Measurements from ENCODE around the gene CALML3.

The CALML3 gene

GRCh38 chr10:5510281-5511072 lies 14.3 kb upstream of the CALML3 start:
- H3K4me2 ChIP-seq, result no peak overlapping the region
- H3K4me1 ChIP-seq, result peaks cover 0 to 8% (median 0%) of the 10 kb centered on the region in 10 experiments; a peak in 5 of 20 replicates
- no peak overlapping the region for H3K4me3 ChIP-seq
- TF ChIP-seq Cebpa-rat (IDR thresholded peaks at IDR 0.05), result no peak
- H3K27me3 ChIP-seq, result no peaks in the 10 kb centered on the region
- H3K9ac ChIP-seq, result no peak overlapping the region
- H4K20me1 ChIP-seq, result no peaks in the 10 kb centered on the region
- H3K27ac ChIP-seq, result no peak overlapping the region
- no peaks in the 10 kb centered on the region for H3K9me3 ChIP-seq (replicated peaks in 1 of 11)
- no peaks in the 10 kb centered on the region for H3K36me3 ChIP-seq

- no peak overlapping the region for H3K9ac ChIP-seq
- H3K27ac ChIP-seq, result no peak overlapping the region
- H3K36me3 ChIP-seq, result no peaks in the 10 kb centered on the region
- H4K20me1 ChIP-seq, result no peaks in the 10 kb centered on the region
- no peaks in the 10 kb centered on the region for H3K27me3 ChIP-seq
- H3K4me1 ChIP-seq, result peaks cover 0 to 8% (median 0%) of the 10 kb centered on the region in 10 experiments; a peak in 5 of 20 replicates
- H3K4me3 ChIP-seq, result no peak overlapping the region
- TF ChIP-seq Cebpa-rat (IDR thresholded peaks at IDR 0.05), result no peak
- H3K4me2 ChIP-seq, result no peak overlapping the region
- H3K9me3 ChIP-seq (replicated peaks in 1 of 11), result no peaks in the 10 kb centered on the region
Measured at GRCh38 chr10:5511231-5511884, 13.4 kb upstream of the CALML3 start.

- no peak for TF ChIP-seq Cebpa-rat (IDR thresholded peaks at IDR 0.05)
- H4K20me1 ChIP-seq, result no peaks in the 10 kb centered on the region
Measured at GRCh38 chr10:5511885-5512280, 12.9 kb upstream of the CALML3 start.

GRCh38 chr10:5512331-5512730 lies 12.4 kb upstream of the CALML3 start:
- no peak for TF ChIP-seq Cebpa-rat (IDR thresholded peaks at IDR 0.05)

More at GRCh38 chr10:5511885-5512280, 12.9 kb upstream of the CALML3 start:
- H3K27ac ChIP-seq, result no peak overlapping the region
- H3K4me2 ChIP-seq, result no peak overlapping the region
- H3K4me3 ChIP-seq, result no peak overlapping the region
- no peaks in the 10 kb centered on the region for H3K36me3 ChIP-seq
- H3K4me1 ChIP-seq, result peaks cover 0 to 8% (median 0%) of the 10 kb centered on the region in 10 experiments; a peak in 5 of 20 replicates
- H3K9ac ChIP-seq, result no peak overlapping the region
- H3K9me3 ChIP-seq (replicated peaks in 1 of 11), result no peaks in the 10 kb centered on the region
- no peaks in the 10 kb centered on the region for H3K27me3 ChIP-seq

GRCh38 chr10:5512881-5513612 lies 11.7 kb upstream of the CALML3 start:
- H3K4me3 ChIP-seq, result no peak overlapping the region
- no peak for TF ChIP-seq Cebpa-rat (IDR thresholded peaks at IDR 0.05)
- no peak overlapping the region for H3K9ac ChIP-seq
- H3K36me3 ChIP-seq, result no peaks in the 10 kb centered on the region
- H3K27me3 ChIP-seq, result no peaks in the 10 kb centered on the region
- no peak overlapping the region for H3K4me2 ChIP-seq
- H3K27ac ChIP-seq, result no peak overlapping the region
- no peaks in the 10 kb centered on the region for H3K9me3 ChIP-seq (replicated peaks in 1 of 11)
- peaks cover 0 to 8% (median 0%) of the 10 kb centered on the region in 10 experiments; a peak in 5 of 20 replicates for H3K4me1 ChIP-seq
- H4K20me1 ChIP-seq, result no peaks in the 10 kb centered on the region

More at GRCh38 chr10:5512331-5512730, 12.4 kb upstream of the CALML3 start:
- no peaks in the 10 kb centered on the region for H4K20me1 ChIP-seq
- H3K9me3 ChIP-seq (replicated peaks in 1 of 11), result no peaks in the 10 kb centered on the region
- H3K27me3 ChIP-seq, result no peaks in the 10 kb centered on the region
- no peaks in the 10 kb centered on the region for H3K36me3 ChIP-seq
- no peak overlapping the region for H3K27ac ChIP-seq
- no peak overlapping the region for H3K4me3 ChIP-seq
- H3K4me2 ChIP-seq, result no peak overlapping the region
- no peak overlapping the region for H3K9ac ChIP-seq
- H3K4me1 ChIP-seq, result peaks cover 0 to 8% (median 0%) of the 10 kb centered on the region in 10 experiments; a peak in 5 of 20 replicates

- H3K36me3 ChIP-seq, result no peaks in the 10 kb centered on the region
- peaks cover 0 to 1% (median 0%) of the 10 kb centered on the region in 10 experiments; a peak in 2 of 20 replicates for H3K4me1 ChIP-seq
- H3K9ac ChIP-seq, result no peak overlapping the region
- H3K9me3 ChIP-seq (replicated peaks in 1 of 11), result no peaks in the 10 kb centered on the region
- no peak overlapping the region for H3K27ac ChIP-seq
- no peak for TF ChIP-seq Cebpa-rat (IDR thresholded peaks at IDR 0.05)
- H3K27me3 ChIP-seq, result no peaks in the 10 kb centered on the region
- H4K20me1 ChIP-seq, result no peaks in the 10 kb centered on the region
- H3K4me2 ChIP-seq, result no peak overlapping the region
- no peak overlapping the region for H3K4me3 ChIP-seq
Measured at GRCh38 chr10:5514226-5514850, 10.4 kb upstream of the CALML3 start.

GRCh38 chr10:5515948-5516761 lies 8.6 kb upstream of the CALML3 start:
- H3K4me3 ChIP-seq, result no peak overlapping the region
- no peak overlapping the region for H3K4me2 ChIP-seq
- H3K27ac ChIP-seq, result no peak overlapping the region
- H4K20me1 ChIP-seq, result no peaks in the 10 kb centered on the region
- no peaks in the 10 kb centered on the region for H3K9me3 ChIP-seq (replicated peaks in 1 of 11)
- no peak overlapping the region for H3K9ac ChIP-seq
- H3K4me1 ChIP-seq, result no peaks in the 10 kb centered on the region
- no peaks in the 10 kb centered on the region for H3K27me3 ChIP-seq
- no peaks in the 10 kb centered on the region for H3K36me3 ChIP-seq
- TF ChIP-seq Cebpa-rat (IDR thresholded peaks at IDR 0.05), result no peak

- H3K4me1 ChIP-seq, result no peaks in the 10 kb centered on the region
- no peak overlapping the region for H3K27ac ChIP-seq
- H3K9me3 ChIP-seq (replicated peaks in 1 of 11), result no peaks in the 10 kb centered on the region
- no peaks in the 10 kb centered on the region for H3K36me3 ChIP-seq
- H3K4me3 ChIP-seq, result no peak overlapping the region
- no peak overlapping the region for H3K4me2 ChIP-seq
- no peak for TF ChIP-seq Cebpa-rat (IDR thresholded peaks at IDR 0.05)
- no peaks in the 10 kb centered on the region for H4K20me1 ChIP-seq
- no peaks in the 10 kb centered on the region for H3K27me3 ChIP-seq
- no peak overlapping the region for H3K9ac ChIP-seq
Measured at GRCh38 chr10:5517546-5517945, 7.2 kb upstream of the CALML3 start.
